ENCODE measurements around the gene ALDOA.

The ALDOA gene

DNA sequence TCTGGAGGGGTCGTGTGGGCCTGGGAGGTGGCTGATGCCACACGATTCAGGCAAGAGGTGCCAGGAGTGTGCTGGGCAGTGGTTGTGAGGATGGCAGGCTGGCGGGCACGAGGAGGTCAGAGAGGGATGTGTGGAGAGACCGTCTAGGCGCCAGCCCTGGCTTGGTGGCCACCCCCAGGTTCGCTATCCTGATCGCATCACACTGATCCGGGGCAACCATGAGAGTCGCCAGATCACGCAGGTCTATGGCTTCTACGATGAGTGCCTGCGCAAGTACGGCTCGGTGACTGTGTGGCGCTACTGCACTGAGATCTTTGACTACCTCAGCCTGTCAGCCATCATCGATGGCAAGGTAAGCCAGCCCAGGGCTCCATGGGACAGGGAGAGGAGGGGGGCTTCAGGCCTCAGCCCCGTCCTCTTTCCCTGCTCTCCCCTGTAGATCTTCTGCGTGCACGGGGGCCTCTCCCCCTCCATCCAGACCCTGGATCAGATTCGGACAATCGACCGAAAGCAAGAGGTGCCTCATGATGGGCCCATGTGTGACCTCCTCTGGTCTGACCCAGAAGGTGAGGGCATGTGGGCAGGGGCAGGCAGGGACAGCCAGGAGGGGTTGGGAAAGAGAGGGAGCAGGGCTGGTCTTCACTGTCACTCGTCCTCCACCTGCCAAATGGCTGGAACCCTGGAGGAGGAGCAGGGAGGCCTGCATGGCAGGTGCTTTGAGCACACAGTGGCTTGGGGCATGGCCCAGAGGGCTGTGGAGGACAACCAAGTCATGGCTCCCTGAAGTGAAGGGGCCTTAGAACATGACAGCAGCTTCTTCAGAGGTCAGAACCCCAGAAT, 17.9 kb downstream of the ALDOA start:
- H3K9me3 ChIP-seq (ENCODE audit: insufficient read depth, low read length), result no peaks in the 10 kb centered on the region
- H3K36me3 ChIP-seq (ENCODE audit: insufficient read depth, insufficient read length, low read length), result peaks cover 86% of the 10 kb centered on the region
- DNase-seq (ENCODE audit: low read depth, low spot score), result no peak
- no peak overlapping the region for H3K4me3 ChIP-seq (ENCODE audit: insufficient read length, low read depth)
- H3K9ac ChIP-seq (ENCODE audit: insufficient read length, low read depth), result no peak overlapping the region
- no peaks in the 10 kb centered on the region for H3K27me3 ChIP-seq (ENCODE audit: insufficient read depth, insufficient read length)
- no peak for TF ChIP-seq SUZ12 (IDR thresholded peaks at IDR 0.05; ENCODE audit: extremely low read depth, insufficient read depth, insufficient read length)
- TF ChIP-seq ZNF274 (IDR thresholded peaks at IDR 0.05; ENCODE audit: low read depth, low read length), result no peak
- no peak for TF ChIP-seq YY1 (IDR thresholded peaks at IDR 0.05; ENCODE audit: insufficient read depth, insufficient read length)
- H3K4me1 ChIP-seq (ENCODE audit: insufficient read depth, insufficient read length), result peaks cover 5% of the 10 kb centered on the region

DNA sequence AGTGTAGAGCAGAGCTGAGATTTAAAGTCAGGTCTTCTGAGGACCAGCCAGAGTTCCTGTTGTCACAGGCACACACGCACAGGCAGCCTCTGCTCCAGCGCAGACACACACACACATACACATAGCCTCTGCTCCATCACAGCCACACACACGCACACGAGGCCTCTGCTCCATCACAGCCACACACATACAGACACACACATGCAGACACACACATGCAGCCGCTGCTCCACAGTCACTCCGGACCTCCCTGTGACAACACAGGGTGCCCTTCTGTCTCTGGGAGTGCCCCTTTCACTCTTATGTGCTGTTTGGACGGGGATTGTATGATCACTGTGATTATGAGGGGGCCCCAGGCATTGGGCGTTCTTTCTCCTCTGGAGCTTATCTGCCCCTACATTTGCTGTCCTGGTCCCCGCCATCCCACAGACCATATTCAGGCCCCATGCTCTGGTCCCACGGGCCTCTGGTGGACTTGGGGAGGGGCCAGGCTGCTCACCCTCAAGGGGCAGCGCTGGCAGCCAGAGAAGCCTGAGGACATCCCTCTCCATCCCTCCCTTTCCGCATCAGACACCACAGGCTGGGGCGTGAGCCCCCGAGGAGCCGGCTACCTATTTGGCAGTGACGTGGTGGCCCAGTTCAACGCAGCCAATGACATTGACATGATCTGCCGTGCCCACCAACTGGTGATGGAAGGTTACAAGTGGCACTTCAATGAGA, 18.7 kb downstream of the ALDOA start:
- Histone ChIP-seq H3K36me3 (ENCODE audit: insufficient read depth, insufficient read length, low read length) (peaks cover 78% of the 10 kb centered on the region), H3K4me3 (ENCODE audit: insufficient read length, low read depth) (no peak overlapping the region), H3K27me3 (ENCODE audit: insufficient read depth, insufficient read length) (no peaks in the 10 kb centered on the region), H3K4me1 (ENCODE audit: insufficient read depth, insufficient read length) (peaks cover 10% of the 10 kb centered on the region), H3K9me3 (ENCODE audit: insufficient read depth, low read length) (no peaks in the 10 kb centered on the region), H3K9ac (ENCODE audit: insufficient read length, low read depth) (no peak overlapping the region)
- DNase-seq (ENCODE audit: low read depth, low spot score), result no peak
- no peak for TF ChIP-seq YY1 (IDR thresholded peaks at IDR 0.05; ENCODE audit: insufficient read depth, insufficient read length)
- no peak for TF ChIP-seq ZNF274 (IDR thresholded peaks at IDR 0.05; ENCODE audit: low read depth, low read length)
- no peak for TF ChIP-seq SUZ12 (IDR thresholded peaks at IDR 0.05; ENCODE audit: extremely low read depth, insufficient read depth, insufficient read length)

DNA sequence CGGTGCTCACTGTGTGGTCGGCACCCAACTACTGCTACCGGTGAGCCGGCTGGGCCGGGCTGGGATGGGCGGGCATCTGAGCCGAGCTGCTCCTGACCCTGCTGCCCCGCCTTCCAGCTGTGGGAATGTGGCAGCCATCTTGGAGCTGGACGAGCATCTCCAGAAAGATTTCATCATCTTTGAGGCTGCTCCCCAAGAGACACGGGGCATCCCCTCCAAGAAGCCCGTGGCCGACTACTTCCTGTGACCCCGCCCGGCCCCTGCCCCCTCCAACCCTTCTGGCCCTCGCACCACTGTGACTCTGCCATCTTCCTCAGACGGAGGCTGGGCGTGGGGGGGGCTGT, 19.2 kb downstream of the ALDOA start:
- no peaks in the 10 kb centered on the region for H3K27me3 ChIP-seq (ENCODE audit: insufficient read depth, insufficient read length)
- no peak overlapping the region for H3K4me3 ChIP-seq (ENCODE audit: insufficient read length, low read depth)
- H3K4me1 ChIP-seq (ENCODE audit: insufficient read depth, insufficient read length), result peaks cover 10% of the 10 kb centered on the region
- H3K9ac ChIP-seq (ENCODE audit: insufficient read length, low read depth), result no peak overlapping the region
- TF ChIP-seq ZNF274 (IDR thresholded peaks at IDR 0.05; ENCODE audit: low read depth, low read length) (no peak), SUZ12 (IDR thresholded peaks at IDR 0.05; ENCODE audit: extremely low read depth, insufficient read depth, insufficient read length) (no peak), YY1 (IDR thresholded peaks at IDR 0.05; ENCODE audit: insufficient read depth, insufficient read length) (no peak)
- DNase-seq (ENCODE audit: low read depth, low spot score), result no peak
- H3K9me3 ChIP-seq (ENCODE audit: insufficient read depth, low read length), result no peaks in the 10 kb centered on the region
- peaks cover 72% of the 10 kb centered on the region for H3K36me3 ChIP-seq (ENCODE audit: insufficient read depth, insufficient read length, low read length)

DNA sequence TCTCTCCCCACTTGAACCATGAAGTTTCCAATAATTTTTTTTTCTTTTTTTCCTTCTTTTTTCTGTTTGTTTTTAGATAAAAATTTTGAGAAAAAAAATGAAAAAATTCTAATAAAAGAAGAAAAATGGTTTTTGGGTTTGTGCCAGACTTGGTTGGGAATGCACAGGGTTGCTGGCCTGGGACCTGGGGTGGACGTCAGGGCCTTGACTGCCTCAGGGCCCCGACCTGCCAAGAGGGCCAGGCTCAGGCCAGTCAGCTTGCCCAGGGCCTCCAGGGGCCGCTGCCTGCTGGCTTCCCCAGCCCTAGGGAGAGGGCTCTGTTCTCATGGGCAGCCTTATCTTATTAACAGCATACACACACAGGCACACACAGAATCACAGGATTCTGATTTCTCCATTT, 19.7 kb downstream of the ALDOA start:
- TF ChIP-seq ZNF274 (IDR thresholded peaks at IDR 0.05; ENCODE audit: low read depth, low read length), result no peak
- TF ChIP-seq YY1 (IDR thresholded peaks at IDR 0.05; ENCODE audit: insufficient read depth, insufficient read length), result no peak
- TF ChIP-seq SUZ12 (IDR thresholded peaks at IDR 0.05; ENCODE audit: extremely low read depth, insufficient read depth, insufficient read length), result no peak
- H3K36me3 ChIP-seq (ENCODE audit: insufficient read depth, insufficient read length, low read length), result peaks cover 68% of the 10 kb centered on the region

DNA sequence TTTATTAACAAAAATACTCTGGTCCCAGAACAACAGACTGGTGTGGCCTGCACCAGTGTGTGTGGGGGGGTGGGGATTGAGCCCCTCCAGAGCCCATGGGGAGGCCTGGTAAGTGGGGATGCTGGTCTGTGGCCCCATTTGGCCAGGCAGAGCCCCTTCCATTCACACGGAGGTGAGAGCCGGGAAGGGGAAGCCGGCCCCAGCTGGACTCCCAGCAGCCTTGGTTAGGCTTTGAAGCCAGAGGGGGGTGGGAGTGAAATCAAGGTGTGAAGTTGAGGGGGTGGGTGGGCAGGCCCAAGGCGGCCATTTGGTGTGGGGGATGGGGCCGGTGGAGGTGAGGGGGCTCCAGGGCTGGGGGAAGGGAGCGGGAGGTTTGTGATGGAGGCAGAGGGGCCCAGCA, 20.3 kb downstream of the ALDOA start:
- peaks cover 63% of the 10 kb centered on the region for H3K36me3 ChIP-seq (ENCODE audit: insufficient read depth, insufficient read length, low read length)
- H3K9ac ChIP-seq (ENCODE audit: insufficient read length, low read depth), result peak overlapping the region; percentile 50
- H3K9me3 ChIP-seq (ENCODE audit: insufficient read depth, low read length), result no peaks in the 10 kb centered on the region
- H3K4me3 ChIP-seq (ENCODE audit: insufficient read length, low read depth), result no peak overlapping the region
- TF ChIP-seq YY1 (IDR thresholded peaks at IDR 0.05; ENCODE audit: insufficient read depth, insufficient read length), result no peak
- no peak for TF ChIP-seq ZNF274 (IDR thresholded peaks at IDR 0.05; ENCODE audit: low read depth, low read length)
- TF ChIP-seq SUZ12 (IDR thresholded peaks at IDR 0.05; ENCODE audit: extremely low read depth, insufficient read depth, insufficient read length), result no peak
- no peaks in the 10 kb centered on the region for H3K27me3 ChIP-seq (ENCODE audit: insufficient read depth, insufficient read length)
- DNase-seq (ENCODE audit: low read depth, low spot score), result no peak
- peaks cover 16% of the 10 kb centered on the region for H3K4me1 ChIP-seq (ENCODE audit: insufficient read depth, insufficient read length)

More for the DNA sequence above, 19.7 kb downstream of the ALDOA start:
- DNase-seq (ENCODE audit: low read depth, low spot score), result no peak
- H3K9ac ChIP-seq (ENCODE audit: insufficient read length, low read depth), result peak overlapping the region; percentile 50
- no peaks in the 10 kb centered on the region for H3K27me3 ChIP-seq (ENCODE audit: insufficient read depth, insufficient read length)
- no peaks in the 10 kb centered on the region for H3K9me3 ChIP-seq (ENCODE audit: insufficient read depth, low read length)
- no peak overlapping the region for H3K4me3 ChIP-seq (ENCODE audit: insufficient read length, low read depth)
- peaks cover 11% of the 10 kb centered on the region for H3K4me1 ChIP-seq (ENCODE audit: insufficient read depth, insufficient read length)

DNA sequence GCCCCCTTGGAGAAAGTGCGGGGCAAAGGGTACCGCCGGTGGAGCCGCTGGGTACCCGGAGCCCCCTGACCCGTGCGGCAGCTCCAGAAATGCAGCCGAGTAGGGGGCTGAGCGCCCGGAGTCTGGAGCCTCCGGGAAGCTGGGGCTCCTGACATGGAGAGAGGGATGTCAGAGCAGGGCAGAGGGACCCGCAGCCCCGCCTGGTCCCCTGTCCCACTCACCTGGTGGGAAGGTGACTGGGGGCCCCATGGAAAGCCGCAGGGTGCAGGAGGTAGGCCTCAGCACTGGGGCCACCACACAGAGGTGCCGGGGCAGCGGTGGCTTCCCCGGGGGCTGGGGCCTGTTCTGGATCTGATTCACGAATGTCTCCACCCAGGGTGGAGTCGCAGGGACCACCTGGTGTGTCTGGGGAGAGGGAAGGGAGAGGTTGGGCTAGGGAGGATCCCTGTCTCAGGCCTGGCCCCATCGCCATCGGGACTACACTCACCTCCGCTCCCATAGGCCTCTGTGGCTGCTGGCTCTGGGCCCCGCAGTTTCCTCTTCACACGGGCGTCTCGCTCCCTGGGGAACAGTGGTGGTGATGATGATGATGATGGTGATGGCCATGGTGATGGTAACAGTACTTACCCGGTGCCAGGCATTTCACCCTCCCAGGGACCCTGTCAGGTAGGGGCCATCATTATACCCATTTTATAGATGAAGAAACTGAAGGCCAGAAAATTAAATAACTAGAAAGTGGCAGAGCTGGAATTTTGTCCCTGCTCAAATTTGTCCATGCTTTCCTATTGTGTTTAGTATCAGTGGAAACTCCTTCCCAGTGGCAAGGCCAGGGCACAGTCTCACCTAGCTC, 21.0 kb downstream of the ALDOA start:
- no peaks in the 10 kb centered on the region for H3K9me3 ChIP-seq (ENCODE audit: insufficient read depth, low read length)
- TF ChIP-seq SUZ12 (IDR thresholded peaks at IDR 0.05; ENCODE audit: extremely low read depth, insufficient read depth, insufficient read length) (no peak), ZNF274 (IDR thresholded peaks at IDR 0.05; ENCODE audit: low read depth, low read length) (no peak), YY1 (IDR thresholded peaks at IDR 0.05; ENCODE audit: insufficient read depth, insufficient read length) (no peak)
- H3K27me3 ChIP-seq (ENCODE audit: insufficient read depth, insufficient read length), result no peaks in the 10 kb centered on the region
- no peak for DNase-seq (ENCODE audit: low read depth, low spot score)
- H3K9ac ChIP-seq (ENCODE audit: insufficient read length, low read depth), result no peak overlapping the region
- peaks cover 57% of the 10 kb centered on the region for H3K36me3 ChIP-seq (ENCODE audit: insufficient read depth, insufficient read length, low read length)
- no peak overlapping the region for H3K4me3 ChIP-seq (ENCODE audit: insufficient read length, low read depth)
- H3K4me1 ChIP-seq (ENCODE audit: insufficient read depth, insufficient read length), result peaks cover 19% of the 10 kb centered on the region
